IMR-90 (cell line): Measurements from ENCODE around the gene GPER1. TPM values are rescaled to one million over a fixed set of nuclear protein-coding genes. Genes with fewer than 3 reads are reported as not detected.

Experiments
- ATAC-seq: fragments of 200-7000 bp; cut with Tn5 transposase; 2 replicates; pipeline ENCODE4 v1.9.1; 2020; ENCODE audit warnings: low read depth, mild to moderate bottlenecking, moderate library complexity
- BruUV-seq: library from RNA; stranded (reverse); fragments of 400-500 nt; replicated peaks from 2 replicates; lab custom pipeline; 2021; lab: Mats Ljungman, UMichigan
- CTCF ChIA-PET: fragments of 300-600 bp; formaldehyde crosslinking; extraction: SDS; loops from one replicate; lab custom pipeline; 2021; ENCODE audit warnings: antibody characterized with exemption; lab: Yijun Ruan, JAX
- POLR2A ChIA-PET: fragments of 300-600 bp; sonication (Branson Sonifier 250); formaldehyde crosslinking; loops from one replicate; lab custom pipeline; 2022; ENCODE audit warnings: antibody characterized with exemption; ENCODE audit not compliant: unreplicated experiment; lab: Charles Lee
- DNase-seq: peaks from one replicate; pipeline ENCODE4 v3.0.0; 2013
- H2AFZ ChIP-seq: replicated peaks from 2 replicates; pipeline ENCODE3; 2013; ENCODE audit warnings: low read length, mild to moderate bottlenecking; ENCODE audit not compliant: poor library complexity
- H2AK5ac ChIP-seq: 2 replicates; pipeline ENCODE4 v1.6.1; 2013; ENCODE audit warnings: low read depth, low read length, inconsistent platforms
- H2AK9ac ChIP-seq: replicated peaks from 2 replicates; pipeline ENCODE3; 2013; ENCODE audit warnings: mild to moderate bottlenecking, low read depth, low read length, moderate library complexity; ENCODE audit not compliant: poor library complexity
- H2BK120ac ChIP-seq: 2 replicates; pipeline ENCODE4 v1.6.1; 2013; ENCODE audit warnings: low read depth, low read length, inconsistent platforms
- H2BK15ac ChIP-seq: 3 replicates; pipeline ENCODE4 v1.6.1; 2013; ENCODE audit warnings: low read depth, low read length, inconsistent platforms
- H2BK20ac ChIP-seq: 2 replicates; pipeline ENCODE4 v1.6.1; 2013; ENCODE audit warnings: low read depth, mild to moderate bottlenecking, inconsistent platforms, low read length, moderate library complexity
- H2BK5ac ChIP-seq: 2 replicates; pipeline ENCODE4 v1.6.1; 2013; ENCODE audit warnings: mild to moderate bottlenecking, low read depth, low read length, inconsistent platforms; ENCODE audit not compliant: poor library complexity, severe bottlenecking
- H3K14ac ChIP-seq: replicated peaks from 2 replicates; pipeline ENCODE4 v1.6.1; 2013; ENCODE audit warnings: low read depth, low read length, inconsistent platforms
- H3K18ac ChIP-seq: 2 replicates; pipeline ENCODE4 v1.6.1; 2013; ENCODE audit warnings: low read depth, low read length, control low read depth
- H3K23ac ChIP-seq: 2 replicates; pipeline ENCODE4 v1.6.1; 2013; ENCODE audit warnings: low read depth, low read length, inconsistent platforms
- H3K27ac ChIP-seq: 2 replicates; pipeline ENCODE4 v1.5.1; 2013; ENCODE audit warnings: mild to moderate bottlenecking, control low read depth, low read length; ENCODE audit not compliant: insufficient read depth
- H3K27me3 ChIP-seq: 2 replicates; pipeline ENCODE4 v1.6.1; 2013; ENCODE audit warnings: low read length; ENCODE audit not compliant: control insufficient read depth, insufficient read depth
- H3K36me3 ChIP-seq: 2 replicates; pipeline ENCODE4 v1.6.1; 2013; ENCODE audit warnings: low read length, mixed read lengths; ENCODE audit not compliant: control insufficient read depth, insufficient read depth
- H3K4ac ChIP-seq: 2 replicates; pipeline ENCODE4 v1.6.1; 2013; ENCODE audit warnings: low read depth, low read length, inconsistent platforms
- H3K4me1 ChIP-seq: 2 replicates; pipeline ENCODE4 v1.6.1; 2013; ENCODE audit warnings: low read length, mixed read lengths; ENCODE audit not compliant: control insufficient read depth, insufficient read depth
- H3K4me2 ChIP-seq: 2 replicates; pipeline ENCODE4 v1.6.1; 2013; ENCODE audit warnings: low read depth, mild to moderate bottlenecking, control low read depth, low read length, moderate library complexity
- H3K4me3 ChIP-seq: 2 replicates; pipeline ENCODE4 v1.5.1; 2013; ENCODE audit warnings: low read depth, mild to moderate bottlenecking, control low read depth, low read length, moderate library complexity; ENCODE audit not compliant: insufficient read depth
- H3K56ac ChIP-seq: 2 replicates; pipeline ENCODE4 v1.6.1; 2013; ENCODE audit warnings: low read length, inconsistent platforms; ENCODE audit not compliant: insufficient read depth; ENCODE audit errors: extremely low read depth
- H3K79me1 ChIP-seq, 2 experiments: 2 replicates each; pipeline ENCODE4 v1.6.1; 2013; ENCODE audit warnings: low read length in 2 of 2, inconsistent platforms in 1 of 2, low read depth in 1 of 2
- H3K9ac ChIP-seq: 2 replicates; pipeline ENCODE4 v1.6.1; 2013; ENCODE audit warnings: low read depth, low read length, control low read depth
- H3K9me1 ChIP-seq: 2 replicates; pipeline ENCODE4 v1.6.1; 2013; ENCODE audit warnings: low read length, inconsistent platforms; ENCODE audit not compliant: insufficient read depth
- H3K9me3 ChIP-seq: 2 replicates; pipeline ENCODE4 v1.6.1; 2013; ENCODE audit warnings: low read length; ENCODE audit not compliant: control insufficient read depth, insufficient read depth
- H4K20me1 ChIP-seq: 2 replicates; pipeline ENCODE4 v1.6.1; 2013; ENCODE audit warnings: low read length, inconsistent platforms; ENCODE audit not compliant: insufficient read depth
- H4K5ac ChIP-seq: 2 replicates; pipeline ENCODE4 v1.6.1; 2013; ENCODE audit warnings: mild to moderate bottlenecking, low read depth, low read length, control low read depth
- H4K8ac ChIP-seq, 2 experiments: 2 replicates each; pipeline ENCODE4 v1.6.1; 2013; ENCODE audit warnings: low read depth in 2 of 2, low read length in 2 of 2, control low read depth in 1 of 2, inconsistent platforms in 1 of 2
- H4K91ac ChIP-seq: 2 replicates; pipeline ENCODE4 v1.6.1; 2013; ENCODE audit warnings: low read depth, low read length, inconsistent platforms; ENCODE audit not compliant: insufficient read depth
- BHLHE40 ChIP-seq: fragments of 150-350 bp; IDR thresholded peaks from 2 replicates; pipeline ENCODE4 v1.6.1; 2016; ENCODE audit warnings: mild to moderate bottlenecking, low read depth, low read length
- CEBPB ChIP-seq: IDR thresholded peaks from 2 replicates; pipeline ENCODE4 v1.6.1; 2012; ENCODE audit warnings: low read depth, low read length, improper control_type of control experiment
- CHD1 ChIP-seq: IDR thresholded peaks from 2 replicates; pipeline ENCODE4 v1.6.1; 2012; ENCODE audit warnings: low read depth, low read length, improper control_type of control experiment
- CTCF ChIP-seq: conservative IDR thresholded peaks from 2 replicates; pipeline ENCODE4 v1.5.1; 2012; ENCODE audit warnings: mild to moderate bottlenecking, low read depth, low read length, improper control_type of control experiment
- FOS ChIP-seq: fragments of 150-350 bp; IDR thresholded peaks from 2 replicates; pipeline ENCODE4 v1.6.1; 2016; ENCODE audit warnings: low read depth, low read length
- MAFK ChIP-seq: IDR thresholded peaks from 2 replicates; pipeline ENCODE4 v1.6.1; 2012; ENCODE audit warnings: low read depth, low read length, improper control_type of control experiment
- MAZ ChIP-seq: IDR thresholded peaks from 2 replicates; pipeline ENCODE4 v1.6.1; 2012; ENCODE audit warnings: low read depth, mild to moderate bottlenecking, low read length, improper control_type of control experiment, moderate library complexity, borderline replicate concordance
- MXI1 ChIP-seq: IDR thresholded peaks from 2 replicates; pipeline ENCODE4 v1.6.1; 2012; ENCODE audit warnings: low read depth, mild to moderate bottlenecking, low read length, moderate library complexity, borderline replicate concordance
- NFE2L2 ChIP-seq: fragments of 150-350 bp; IDR thresholded peaks from 2 replicates; pipeline ENCODE4 v1.6.1; 2016; ENCODE audit warnings: low read depth, mild to moderate bottlenecking, low read length
- RAD21 ChIP-seq: IDR thresholded peaks from 2 replicates; pipeline ENCODE4 v1.6.1; 2012; ENCODE audit warnings: low read length, improper control_type of control experiment
- RCOR1 ChIP-seq: IDR thresholded peaks from 2 replicates; pipeline ENCODE4 v1.6.1; 2012; ENCODE audit warnings: mild to moderate bottlenecking, low read length, improper control_type of control experiment; ENCODE audit not compliant: insufficient replicate concordance
- RFX5 ChIP-seq: IDR thresholded peaks from 2 replicates; pipeline ENCODE4 v1.8.0; 2012; ENCODE audit warnings: low read depth, mild to moderate bottlenecking, low read length, moderate library complexity
- SMC3 ChIP-seq: fragments of 150-350 bp; IDR thresholded peaks from 2 replicates; pipeline ENCODE4 v1.6.1; 2016; ENCODE audit warnings: low read depth, mild to moderate bottlenecking, antibody characterized with exemption, low read length, moderate library complexity
- USF2 ChIP-seq: fragments of 150-350 bp; IDR thresholded peaks from 2 replicates; pipeline ENCODE4 v1.6.1; 2017; ENCODE audit warnings: mild to moderate bottlenecking, antibody characterized with exemption, low read length, low read depth
- WGBS, 2 experiments: methylation state at CpG; one replicate each; pipeline versions ENCODE4 v1.1.5 to v1.1.7; 2013; ENCODE audit warnings: missing lambda C conversion rate in 2 of 2; ENCODE audit not compliant: insufficient read length in 1 of 2; ENCODE audit errors: extremely low coverage in 2 of 2; 5-methylcytosine and 5-hydroxymethylcytosine counted together
- dilution Hi-C: fragments of 300-500 bp; cut with HindIII; formaldehyde crosslinking; loops from one replicate; pipeline ENCODE4 v1.14.3; 2018; ENCODE audit warnings: low sequenced_read_pairs; ENCODE audit not compliant: unreplicated experiment
- in situ Hi-C: fragments of 300-500 bp; cut with MboI; formaldehyde crosslinking; loops from 3 replicates; pipeline ENCODE4 v1.14.3; 2019; ENCODE audit warnings: low sequenced_read_pairs, inconsistent platforms, mixed read lengths
- intact Hi-C: fragments of 100-400 bp; cut with micrococcal nuclease; formaldehyde crosslinking; loops from 2 replicates; pipeline ENCODE4 v1.10.0; 2022
- polyA plus RNA-seq, 3 experiments: library from polyadenylated mRNA; depleted of rRNA; stranded (reverse); fragments of >200 nt; gene quantifications; 2 replicates each; pipeline ENCODE4 v1.2.3, GENCODE V29; 2012; ENCODE audit warnings: low replicate concordance in 1 of 3
- total RNA-seq: library from RNA; depleted of rRNA; stranded (reverse); fragments of >200 nt; gene quantifications from 2 replicates; pipeline ENCODE4 v1.2.3, GENCODE V29; 2012

The GPER1 gene
- total and polyA plus RNA-seq, 2 of the 4 experiments (the other 2 are of a cell fraction), result 2.0 to 5.8 TPM

GRCh38 chr7:1068013-1068412 is 19.9 kb upstream of the GPER1 start:
- in situ Hi-C loops, result no loop called here
- intact Hi-C loops, result no loop called here
- H3K4me1 ChIP-seq, result peaks cover 2% of the 10 kb centered on the region; the same call in 1 of the 2 replicates
- 88% methylated on average over 10 of the region's 14 CpGs; no CpG with 5 or more reads in 1 of the 2 experiments for WGBS, 2 experiments
- H2AK9ac ChIP-seq, result no peak overlapping the region
- no peak overlapping the region for H3K14ac ChIP-seq
- no peak overlapping the region for H3K27ac ChIP-seq
- POLR2A ChIA-PET, result no interaction called here
- ATAC-seq (no peak), DNase-seq (no peak)
- H3K9ac ChIP-seq, result no peak overlapping the region
- H4K5ac ChIP-seq, result no peak overlapping the region
- no peak overlapping the region for H2AK5ac ChIP-seq
- H3K4me3 ChIP-seq, result no peak overlapping the region
- no peak overlapping the region for H4K8ac ChIP-seq
- no peak overlapping the region for H2BK15ac ChIP-seq
- dilution Hi-C loops, result no loop called here
- no peaks in the 10 kb centered on the region for H3K36me3 ChIP-seq
- H4K91ac ChIP-seq, result no peak overlapping the region
- H4K20me1 ChIP-seq, result peaks cover 46% of the 10 kb centered on the region
- no TSS peak for BruUV-seq
- no peak overlapping the region for H3K18ac ChIP-seq
- H2BK120ac ChIP-seq, result no peak overlapping the region
- no peaks in the 10 kb centered on the region for H3K9me3 ChIP-seq
- H3K23ac ChIP-seq, result no peak overlapping the region
- H2BK5ac ChIP-seq, result no peak overlapping the region
- H3K9me1 ChIP-seq, result 0 out of 2 replicates have a peak, but pooled peaks cover 5% of the 10 kb centered on the region
- H2AFZ ChIP-seq, result no peak overlapping the region
- H3K4ac ChIP-seq, result no peak overlapping the region
- peaks cover 0 to 5% of the 10 kb centered on the region in 2 experiments; a peak in 1 of 4 replicates for H3K79me1 ChIP-seq
- no peak overlapping the region for H2BK20ac ChIP-seq
- CTCF ChIA-PET, result interaction anchor here (1.3 kb wide), 1 partner anchor 75 kb away, joined by 8 read pairs; no protein-coding TSS in a partner anchor
- no peaks in the 10 kb centered on the region for H3K27me3 ChIP-seq
- TF ChIP-seq RAD21 (no peak), RCOR1 (no peak), BHLHE40 (no peak), MAZ (no peak), SMC3 (no peak), CEBPB (no peak), CTCF (no peak), RFX5 (no peak), CHD1 (no peak), MXI1 (no peak), FOS (no peak), USF2 (no peak), MAFK (no peak), NFE2L2 (no peak)
- H3K4me2 ChIP-seq, result no peak overlapping the region
- H3K56ac ChIP-seq, result no peak overlapping the region
